K562 (cell line): ENCODE data around the gene SRM. TPM values are rescaled to one million over a fixed set of nuclear protein-coding genes. Genes with fewer than 3 reads are reported as not detected.

Source experiments
- ATAC-seq: fragments of 200-7000 bp; cut with Tn5 transposase; 3 replicates; pipeline ENCODE4 v1.9.1; 2020; ENCODE audit warnings: moderate library complexity
- BruUV-seq: library from RNA; stranded (reverse); fragments of 400-500 nt; replicated peaks from 2 replicates; lab custom pipeline; 2021; lab: Mats Ljungman, UMichigan
- CTCF ChIA-PET: fragments of 300-600 bp; formaldehyde crosslinking; extraction: SDS; loops from one replicate; lab custom pipeline; 2021; ENCODE audit warnings: low intra/inter-chr PET ratio; lab: Yijun Ruan, JAX
- POLR2A ChIA-PET: fragments of 300-600, 350-650 bp; sonication (Branson Sonifier 250); formaldehyde crosslinking; extraction: SDS; loops from one replicate; lab custom pipeline; 2021; ENCODE audit warnings: antibody characterized with exemption, inconsistent platforms; lab: Yijun Ruan, JAX
- DNase-seq, 4 experiments: peaks; one replicate each; pipeline versions ENCODE4 v3.0.0 to v3.0.0-alpha.2; 2011 to 2018; ENCODE audit warnings: low spot score in 3 of 4, mixed read lengths in 3 of 4; ENCODE audit errors: extremely low read depth in 1 of 4
- FAIRE-seq: peaks from 2 replicates; lab custom pipeline; 2011; peaks lifted over from hg19 to GRCh38; lab: Jason Lieb, UNC
- H2AFZ ChIP-seq: 2 replicates; pipeline ENCODE4 v1.6.0; 2011; ENCODE audit warnings: low read depth, low read length, control low read depth, inconsistent platforms
- H3K27ac ChIP-seq: fragments of 200-600 bp; 3 replicates; pipeline ENCODE4 v1.8.0; 2011; ENCODE audit warnings: low read depth, mild to moderate bottlenecking, control low read depth, inconsistent platforms, low read length, moderate library complexity, mixed read lengths; ENCODE audit errors: extremely low read depth
- H3K27me3 ChIP-seq, 2 experiments: fragments of 300-600 bp in 1 of 2; 2 replicates in 1 of 2; 3 replicates in 1 of 2; pipeline versions ENCODE4 v1.6.0 to v1.8.0; 2011; ENCODE audit warnings: inconsistent platforms in 2 of 2, low read length in 2 of 2, mild to moderate bottlenecking in 1 of 2, mixed read lengths in 1 of 2, moderate library complexity in 1 of 2; ENCODE audit not compliant: control insufficient read depth in 2 of 2, insufficient read depth in 2 of 2
- H3K36me3 ChIP-seq: fragments of 300-600 bp; 3 replicates; pipeline ENCODE4 v1.8.0; 2011; ENCODE audit warnings: mild to moderate bottlenecking, low read length, inconsistent platforms; ENCODE audit not compliant: control insufficient read depth, insufficient read depth
- H3K4me1 ChIP-seq, 2 experiments: fragments of 200-600 bp in 1 of 2; replicated peaks in 1 of 2; 2 replicates in 1 of 2; 3 replicates in 1 of 2; pipeline versions ENCODE4 v1.5.1 to v1.8.0; 2011; ENCODE audit warnings: inconsistent platforms in 2 of 2, low read length in 2 of 2, mild to moderate bottlenecking in 1 of 2, mixed read lengths in 1 of 2, moderate library complexity in 1 of 2; ENCODE audit not compliant: control insufficient read depth in 2 of 2, insufficient read depth in 2 of 2
- H3K4me2 ChIP-seq: 2 replicates; pipeline ENCODE4 v1.6.1; 2011; ENCODE audit warnings: low read length, control low read depth, inconsistent platforms, mixed read lengths; ENCODE audit not compliant: insufficient read depth
- H3K4me3 ChIP-seq: fragments of 200-600 bp; sonication (generic), shearing (Covaris generic); 2 replicates; pipeline ENCODE4 v1.5.1; 2016; ENCODE audit warnings: control low read depth, inconsistent platforms
- H3K79me2 ChIP-seq: fragments of 200-600 bp; 3 replicates; pipeline ENCODE4 v1.8.0; 2011; ENCODE audit warnings: low read length, inconsistent platforms; ENCODE audit not compliant: control insufficient read depth, insufficient read depth
- H3K9ac ChIP-seq, 2 experiments: 2 replicates each; pipeline versions ENCODE4 v1.6.0 to v1.6.1; 2011; ENCODE audit warnings: low read depth in 2 of 2, low read length in 2 of 2, control low read depth in 1 of 2, inconsistent platforms in 1 of 2, mild to moderate bottlenecking in 1 of 2, mixed read lengths in 1 of 2; ENCODE audit not compliant: insufficient read depth in 1 of 2
- H3K9me1 ChIP-seq: one replicate; pipeline ENCODE4 v1.6.0; 2011; ENCODE audit warnings: inconsistent platforms, mild to moderate bottlenecking, low read length, moderate library complexity; ENCODE audit not compliant: control insufficient read depth, insufficient read depth
- H3K9me3 ChIP-seq: replicated peaks from 2 replicates; pipeline ENCODE4 v1.5.1; 2011; ENCODE audit warnings: low read depth, low read length, inconsistent platforms; ENCODE audit not compliant: control insufficient read depth, insufficient read depth
- H4K20me1 ChIP-seq: replicated peaks from 2 replicates; pipeline ENCODE4 v1.6.1; 2011; ENCODE audit warnings: low read length, inconsistent platforms, mixed read lengths; ENCODE audit not compliant: control insufficient read depth, insufficient read depth
- CBX2 ChIP-seq: fragments of 200-600 bp; sonication (generic); IDR thresholded peaks from one replicate; pipeline ENCODE4 v1.6.1; 2012; ENCODE audit warnings: mild to moderate bottlenecking, low read length, inconsistent platforms; ENCODE audit not compliant: insufficient read depth, poor library complexity, severe bottlenecking
- E2F6 ChIP-seq, 2 experiments: IDR thresholded peaks; 2 replicates each; pipeline ENCODE4 v1.6.1; 2011; ENCODE audit warnings: borderline replicate concordance in 1 of 2, control low read depth in 1 of 2, low read depth in 1 of 2, low read length in 1 of 2, mild to moderate bottlenecking in 1 of 2, mixed read lengths in 1 of 2, moderate library complexity in 1 of 2; ENCODE audit not compliant: insufficient read depth in 1 of 2, insufficient read length in 1 of 2, poor library complexity in 1 of 2, severe bottlenecking in 1 of 2; ENCODE audit errors: extremely low read depth in 1 of 2
- FOXJ3 ChIP-seq: sonication (generic); formaldehyde crosslinking; IDR thresholded peaks from 2 replicates; pipeline ENCODE4 v1.4.0; 2020; ENCODE audit warnings: mild to moderate bottlenecking, missing genetic modification reagents
- GATAD2A ChIP-seq: fragments of 450-650 bp; IDR thresholded peaks from 2 replicates; pipeline ENCODE4 v1.6.1; 2017
- KLF10 ChIP-seq: fragments of 250-450 bp; sonication (Bioruptor Pico); IDR thresholded peaks from 2 replicates; pipeline ENCODE4 v1.6.1; 2021; ENCODE audit warnings: matching md5 sums
- NCOR1 ChIP-seq: fragments of 450-650 bp; IDR thresholded peaks from 2 replicates; pipeline ENCODE4 v1.6.1; 2016; ENCODE audit warnings: mild to moderate bottlenecking, moderate library complexity
- NKRF ChIP-seq: fragments of 450-650 bp; IDR thresholded peaks from 2 replicates; pipeline ENCODE4 v1.6.1; 2016; ENCODE audit warnings: borderline replicate concordance
- NRF1 ChIP-seq, 2 experiments: fragments of 450-650 bp; IDR thresholded peaks in 1 of 2; conservative IDR thresholded peaks in 1 of 2; 2 replicates each; pipeline ENCODE4 v1.6.1; 2014; ENCODE audit warnings: mild to moderate bottlenecking in 2 of 2
- POLR2H ChIP-seq: IDR thresholded peaks from 2 replicates; pipeline ENCODE4 v1.6.1; 2016; ENCODE audit warnings: missing genetic modification characterization, low read depth, mild to moderate bottlenecking, control low read depth, missing compliant biosample characterization, moderate library complexity
- RBFOX2 ChIP-seq: fragments of 200-400 bp; formaldehyde crosslinking; IDR thresholded peaks from 2 replicates; pipeline ENCODE4 v1.6.1; 2017; ENCODE audit warnings: low read depth, mild to moderate bottlenecking, low read length, moderate library complexity
- TAF15 ChIP-seq: fragments of 200-400 bp; formaldehyde crosslinking; IDR thresholded peaks from 2 replicates; pipeline ENCODE4 v1.6.1; 2017; ENCODE audit warnings: mild to moderate bottlenecking, low read depth, low read length, moderate library complexity
- TARDBP ChIP-seq: fragments of 450-650 bp; IDR thresholded peaks from 2 replicates; pipeline ENCODE4 v1.6.1; 2016
- TCF7 ChIP-seq: sonication (generic); IDR thresholded peaks from 2 replicates; pipeline ENCODE4 v1.6.1; 2016; ENCODE audit warnings: antibody characterized with exemption, borderline replicate concordance
- ZNF175 ChIP-seq: fragments of 200-800 bp; sonication (Bioruptor generic); IDR thresholded peaks from 2 replicates; pipeline ENCODE4 v1.6.1; 2016; ENCODE audit warnings: low read depth, mild to moderate bottlenecking, missing genetic modification characterization, missing compliant biosample characterization
- ZNF347 ChIP-seq: fragments of 450-650 bp; formaldehyde crosslinking; IDR thresholded peaks from 2 replicates; pipeline ENCODE4 v1.4.0; 2020; ENCODE audit warnings: low read depth, mild to moderate bottlenecking, moderate library complexity
- ZNF354B ChIP-seq: fragments of 250-450 bp; sonication (Bioruptor Pico); IDR thresholded peaks from 2 replicates; pipeline ENCODE4 v1.4.0; 2020
- ZNF785 ChIP-seq: fragments of 250-450 bp; sonication (Bioruptor Pico); IDR thresholded peaks from 2 replicates; pipeline ENCODE4 v1.4.0; 2020; ENCODE audit warnings: mild to moderate bottlenecking
- WGBS: fragments of 100-300 bp; shearing (Covaris generic); methylation state at CpG from one replicate; pipeline ENCODE4 v1.1.6; 2016; ENCODE audit warnings: low coverage, mixed read lengths; ENCODE audit not compliant: insufficient coverage; ENCODE audit errors: missing lambda C conversion rate; 5-methylcytosine and 5-hydroxymethylcytosine counted together
- in situ Hi-C: fragments of 300-500 bp; cut with MboI; formaldehyde crosslinking; loops from 4 replicates; pipeline ENCODE4 v1.15.0; 2018; ENCODE audit warnings: inconsistent platforms, mixed read lengths
- intact Hi-C: fragments of 100-400 bp; cut with micrococcal nuclease; formaldehyde crosslinking; loops from 2 replicates; pipeline ENCODE4 v1.14.2; 2022
- polyA plus RNA-seq, 8 experiments: library from polyadenylated mRNA; depleted of rRNA in 4 of 8; stranded (reverse) in 5 of 8; unstranded in 3 of 8; fragments of >200 nt; fragmentation: Nextera tagmentation in 2 of 8; fragmentation: Illumina TruSeq in 1 of 8; extraction: Ambion mirVana in 2 of 8; extraction: Trizol in 1 of 8; gene quantifications; 2 replicates each; pipeline versions ENCODE4 v1.2.1 to v1.2.3, GENCODE V29; 2011 to 2014; ENCODE audit warnings: inconsistent platforms in 1 of 8, missing spikeins in 1 of 8
- total RNA-seq, 7 experiments: library from RNA; depleted of rRNA in 6 of 7; stranded (reverse); fragments of >200 nt in 6 of 7; fragmentation: Illumina TruSeq in 2 of 7; extraction: Trizol in 2 of 7; gene quantifications; 2 replicates each; pipeline versions ENCODE4 v1.2.1 to v1.2.3, GENCODE V29; 2011 to 2021; ENCODE audit warnings: low replicate concordance in 1 of 7

Gene SRM
- total and polyA plus RNA-seq, 9 of the 15 experiments (the other 6 are each of a cell fraction or from before 2014, with no cell fraction given), result 23.9 to 373 (median 82.5) TPM

- 14% methylated on average over 29 of the region's 29 CpGs for WGBS
- intact Hi-C loops (no loop called here), in situ Hi-C loops (no loop called here)
- H3K9ac ChIP-seq, result peak overlapping the region in 1 of 2 experiments; percentile 76; a peak in 2 of 4 replicates
- ATAC-seq, result peak; percentile 66
- H3K9me3 ChIP-seq, result no peaks in the 10 kb centered on the region
- H3K4me1 ChIP-seq, result peaks cover 0 to 51% of the 10 kb centered on the region in 2 experiments; a peak in 3 of 5 replicates
- peaks cover 34% of the 10 kb centered on the region; the same call in 2 of the 3 replicates for H3K36me3 ChIP-seq
- no peak overlapping the region for H3K4me3 ChIP-seq
- DNase-seq, result peak; percentile 64 to 66 (median 65)
- H3K4me2 ChIP-seq, result no peak overlapping the region
- CTCF ChIA-PET, result no interaction called here
- H2AFZ ChIP-seq, result no peak overlapping the region
- peaks cover 14% of the 10 kb centered on the region for H4K20me1 ChIP-seq
- H3K27me3 ChIP-seq, result no peaks in the 10 kb centered on the region
- FAIRE-seq, result peak; percentile 35
- peaks cover 4% of the 10 kb centered on the region for H3K9me1 ChIP-seq
- BruUV-seq, result no TSS peak
- peaks cover 6% of the 10 kb centered on the region for H3K79me2 ChIP-seq
- POLR2A ChIA-PET, result interaction anchor here (0.6 to 2.8 kb wide), 6 partner anchors 8 to 399 kb away, joined by 3 to 11 read pairs (median 4); partner anchors contain the start of gene SRM
- no peak overlapping the region for H3K27ac ChIP-seq
- TF ChIP-seq POLR2H (tag), result no peak
- no peak for TF ChIP-seq NKRF
- TF ChIP-seq KLF10 (CRISPR knock-in tag), result no peak
- TF ChIP-seq ZNF785, result no peak
- no peak for TF ChIP-seq TARDBP
- no peak for TF ChIP-seq ZNF347 (CRISPR knock-in tag)
- 0 out of 2 replicates have a peak, but pooled peaks have one; percentile 16 for TF ChIP-seq TAF15
- TF ChIP-seq CBX2, result no peak
- TF ChIP-seq ZNF354B (CRISPR knock-in tag), result no peak
- TF ChIP-seq NRF1 (conservative IDR thresholded peaks at IDR 0.05 in 1 of 2, IDR thresholded peaks at IDR 0.05 in 1 of 2), result 0 out of 4 replicates have a peak, but pooled peaks of 1 of the 2 experiments have one; percentile 10
- TF ChIP-seq FOXJ3 (CRISPR knock-in tag), result no peak
- no peak for TF ChIP-seq TCF7
- TF ChIP-seq RBFOX2, result peak; percentile 56; the same call in 1 of the 2 replicates
- TF ChIP-seq ZNF175 (CRISPR knock-in tag), result no peak
- TF ChIP-seq GATAD2A, result no peak
- TF ChIP-seq E2F6 (IDR thresholded peaks at IDR 0.05; ENCODE audit: borderline replicate concordance in 1 of 2, extremely low read depth in 1 of 2, insufficient read depth in 1 of 2, insufficient read length in 1 of 2, low read depth in 1 of 2, low read length in 1 of 2, poor library complexity in 1 of 2, severe bottlenecking in 1 of 2), result peak; percentile 12 to 72
- peak; percentile 29; the same call in 1 of the 2 replicates for TF ChIP-seq NCOR1
Observed at GRCh38 chr1:11052839-11053757, 6.7 kb downstream of the SRM start.
